CD14-positive monocyte (primary cell): ENCODE measurements around the gene PYGB. TPM values are rescaled to one million over a fixed set of nuclear protein-coding genes. Genes with fewer than 3 reads are reported as not detected.
A peak's percentile ranks its signal among the peaks of the same experiment; 100 is the strongest.

Source experiments
- DNase-seq, 3 donors: peaks; one replicate each; pipeline ENCODE4 v3.0.0-alpha.2; 2011 to 2022
- H2AFZ ChIP-seq: 2 replicates; pipeline ENCODE4 v1.6.0; 2012; ENCODE audit warnings: mild to moderate bottlenecking, low read depth, low read length, inconsistent platforms; ENCODE audit not compliant: insufficient read depth, poor library complexity, severe bottlenecking
- H3K27ac ChIP-seq, 2 donors: 1 replicate in 1 of 2; 2 replicates in 1 of 2; pipeline ENCODE4 v1.5.1; 2012 to 2013; ENCODE audit warnings: low read length in 2 of 2, control low read depth in 1 of 2, inconsistent platforms in 1 of 2, low read depth in 1 of 2, mild to moderate bottlenecking in 1 of 2
- H3K27me3 ChIP-seq, 2 donors: one replicate each; pipeline versions ENCODE4 v1.6.0 to v1.6.1; 2011 to 2013; ENCODE audit warnings: low read length in 2 of 2; ENCODE audit not compliant: control insufficient read depth in 2 of 2, insufficient read depth in 2 of 2
- H3K36me3 ChIP-seq, 2 donors: replicated peaks in 1 of 2; 1 replicate in 1 of 2; 2 replicates in 1 of 2; pipeline versions ENCODE4 v1.5.1 to v1.6.1; 2012 to 2013; ENCODE audit warnings: low read length in 2 of 2, control low read depth in 1 of 2, inconsistent platforms in 1 of 2, mild to moderate bottlenecking in 1 of 2; ENCODE audit not compliant: insufficient read depth in 2 of 2, control insufficient read depth in 1 of 2
- H3K4me1 ChIP-seq, 2 donors: 1 replicate in 1 of 2; 2 replicates in 1 of 2; pipeline versions ENCODE4 v1.5.1 to v1.6.1; 2012 to 2013; ENCODE audit warnings: low read length in 2 of 2, control low read depth in 1 of 2, inconsistent platforms in 1 of 2, mild to moderate bottlenecking in 1 of 2, moderate library complexity in 1 of 2; ENCODE audit not compliant: insufficient read depth in 2 of 2, control insufficient read depth in 1 of 2
- H3K4me2 ChIP-seq: replicated peaks from 2 replicates; pipeline ENCODE3; 2012; ENCODE audit warnings: low read length, moderate library complexity, mild to moderate bottlenecking; ENCODE audit not compliant: poor library complexity, severe bottlenecking; ENCODE audit errors: extremely low read depth
- H3K4me3 ChIP-seq, 3 experiments: fragments of 200-600 bp in 1 of 3; sonication (generic) in 1 of 3; replicated peaks in 1 of 3; 1 replicate in 2 of 3; 2 replicates in 1 of 3; pipeline ENCODE4 v1.5.1; 2011 to 2013; ENCODE audit warnings: low read length in 3 of 3, mild to moderate bottlenecking in 3 of 3, control low read depth in 2 of 3, low read depth in 2 of 3, inconsistent platforms in 1 of 3, moderate library complexity in 1 of 3
- H3K79me2 ChIP-seq: 2 replicates; pipeline ENCODE4 v1.6.0; 2012; ENCODE audit warnings: mild to moderate bottlenecking, control low read depth, inconsistent platforms, low read length, moderate library complexity; ENCODE audit not compliant: insufficient read depth
- H3K9ac ChIP-seq: 2 replicates; pipeline ENCODE4 v1.6.0; 2017; ENCODE audit warnings: low read length, mild to moderate bottlenecking; ENCODE audit not compliant: insufficient read depth, poor library complexity, severe bottlenecking
- H3K9me3 ChIP-seq, 2 donors: replicated peaks in 1 of 2; 1 replicate in 1 of 2; 2 replicates in 1 of 2; pipeline versions ENCODE4 v1.5.1 to v1.6.1; 2012 to 2013; ENCODE audit warnings: low read length in 2 of 2, control low read depth in 1 of 2; ENCODE audit not compliant: control insufficient read depth in 1 of 2, insufficient read depth in 1 of 2
- H4K20me1 ChIP-seq: 2 replicates; pipeline ENCODE4 v1.6.0; 2012; ENCODE audit warnings: mild to moderate bottlenecking, low read length, control low read depth, moderate library complexity; ENCODE audit not compliant: insufficient read depth
- H3K27ac Mint-ChIP-seq, 7 donors: one replicate each; pipeline ENCODE4 v1.8.0; 2020; ENCODE audit warnings: mild to moderate bottlenecking in 7 of 7, mixed read lengths in 7 of 7, moderate library complexity in 6 of 7, inconsistent platforms in 2 of 7
- H3K27me3 Mint-ChIP-seq, 3 donors: one replicate each; pipeline ENCODE4 v1.8.0; 2021 to 2022; ENCODE audit warnings: low read depth in 3 of 3, mild to moderate bottlenecking in 3 of 3, mixed read lengths in 3 of 3, moderate library complexity in 3 of 3, inconsistent platforms in 1 of 3
- H3K36me3 Mint-ChIP-seq, 2 donors: one replicate each; pipeline ENCODE4 v1.8.0; 2020; ENCODE audit warnings: mixed read lengths in 2 of 2, inconsistent platforms in 1 of 2, mild to moderate bottlenecking in 1 of 2
- H3K4me1 Mint-ChIP-seq: one replicate; pipeline ENCODE4 v1.8.0; 2020; ENCODE audit warnings: mild to moderate bottlenecking, mixed read lengths
- H3K4me3 Mint-ChIP-seq, 2 donors: one replicate each; pipeline ENCODE4 v1.8.0; 2020; ENCODE audit warnings: mild to moderate bottlenecking in 2 of 2, mixed read lengths in 2 of 2, moderate library complexity in 1 of 2
- H3K9me3 Mint-ChIP-seq, 7 donors: one replicate each; pipeline ENCODE4 v1.8.0; 2020 to 2022; ENCODE audit warnings: mixed read lengths in 7 of 7, mild to moderate bottlenecking in 6 of 7, moderate library complexity in 6 of 7, inconsistent platforms in 2 of 7
- CTCF ChIP-seq: fragments of 200-600 bp; IDR thresholded peaks from one replicate; pipeline ENCODE4 v1.8.0; 2022; ENCODE audit warnings: antibody characterized with exemption, mild to moderate bottlenecking
- WGBS: methylation state at CpG from one replicate; pipeline ENCODE4 v1.1.5; 2013; ENCODE audit warnings: missing lambda C conversion rate; ENCODE audit not compliant: insufficient coverage; 5-methylcytosine and 5-hydroxymethylcytosine counted together
- intact Hi-C, 2 donors: fragments of 100-400 bp; cut with micrococcal nuclease; formaldehyde crosslinking; loops; one replicate each; pipeline versions ENCODE4 v1.15.0 to v1.15.1; 2023
- polyA plus RNA-seq, 3 donors: library from polyadenylated mRNA; depleted of rRNA in 1 of 3; unstranded in 2 of 3; stranded (reverse) in 1 of 3; fragments of 300-500 nt in 2 of 3; fragments of >200 nt in 1 of 3; fragmentation: Illumina TruSeq in 2 of 3; gene quantifications; 1 replicate in 2 of 3; 2 replicates in 1 of 3; pipeline ENCODE4 v1.2.3, GENCODE V29; 2012 to 2021

PYGB gene
- polyA plus RNA-seq, 3 donors, result 26.6 to 33.2 (median 26.7) TPM

- intact Hi-C loops, result no loop called here
- Histone ChIP-seq H3K4me1 (no peaks in the 10 kb centered on the region), H3K27me3 (no peaks in the 10 kb centered on the region), H4K20me1 (no peaks in the 10 kb centered on the region), H3K36me3 (peaks cover 99 to 100% of the 10 kb centered on the region in 2 donors), H3K4me2 (no peak overlapping the region), H3K9me3 (no peaks in the 10 kb centered on the region), H3K4me3 (no peak overlapping the region), H3K79me2 (no peaks in the 10 kb centered on the region), H2AFZ (no peak overlapping the region), H3K27ac (no peak overlapping the region), H3K9ac (no peak overlapping the region)
- Mint-ChIP-seq H3K36me3 (peaks cover 74 to 93% of the 10 kb centered on the region in 2 donors), H3K9me3 (peaks cover 0 to 2% (median 0%) of the 10 kb centered on the region in 7 donors), H3K27ac (peak overlapping the region in 1 of 7 donors; percentile 21), H3K27me3 (no peaks in the 10 kb centered on the region), H3K4me1 (no peaks in the 10 kb centered on the region), H3K4me3 (no peak overlapping the region)
- no peak for DNase-seq
- no peak for TF ChIP-seq CTCF
- 98% methylated on average over 21 of the region's 24 CpGs for WGBS
Observed at GRCh38 chr20:25283221-25283951, 35.5 kb downstream of the PYGB start.

GRCh38 chr20:25284131-25284601 is 36.3 kb downstream of the PYGB start:
- 100% methylated on average over 14 of the region's 17 CpGs for WGBS
- peaks cover 96 to 100% of the 10 kb centered on the region in 2 donors for H3K36me3 ChIP-seq
- DNase-seq, result no peak

More at GRCh38 chr20:25284131-25284601, 36.3 kb downstream of the PYGB start:
- H3K27me3 ChIP-seq, result no peaks in the 10 kb centered on the region
- peak overlapping the region in 1 of 7 donors; percentile 24 for H3K27ac Mint-ChIP-seq
- no peaks in the 10 kb centered on the region for H3K79me2 ChIP-seq
- no peak overlapping the region for H3K27ac ChIP-seq
- no peak overlapping the region for H2AFZ ChIP-seq
- H3K4me1 Mint-ChIP-seq, result no peaks in the 10 kb centered on the region
- TF ChIP-seq CTCF, result no peak
- no peak overlapping the region for H3K4me3 Mint-ChIP-seq
- H3K36me3 Mint-ChIP-seq, result peaks cover 76 to 93% of the 10 kb centered on the region in 2 donors
- intact Hi-C loops, result no loop called here
- H3K27me3 Mint-ChIP-seq, result no peaks in the 10 kb centered on the region
- peaks cover 0 to 2% (median 0%) of the 10 kb centered on the region in 7 donors for H3K9me3 Mint-ChIP-seq
- no peak overlapping the region for H3K4me3 ChIP-seq
- H3K4me2 ChIP-seq, result no peak overlapping the region
- no peaks in the 10 kb centered on the region for H3K9me3 ChIP-seq
- no peak overlapping the region for H3K9ac ChIP-seq
- H4K20me1 ChIP-seq, result no peaks in the 10 kb centered on the region
- H3K4me1 ChIP-seq, result no peaks in the 10 kb centered on the region
